Smooth muscle cell (in vitro differentiated cells): ENCODE results near the gene USP24. TPM values are rescaled to one million over a fixed set of nuclear protein-coding genes. Genes with fewer than 3 reads are reported as not detected.

ENCODE experiments used
- DNase-seq: peaks from one replicate; lab custom pipeline; 2025; ENCODE audit not compliant: unreplicated experiment; lab: John Stamatoyannopoulos, UW
- H2AFZ ChIP-seq: fragments of 200-600 bp; sonication (generic); 2 replicates; pipeline ENCODE4 v1.6.0; 2016; ENCODE audit warnings: antibody characterized with exemption, low read depth, mild to moderate bottlenecking
- H3F3A ChIP-seq: fragments of 200-600 bp; sonication (generic); 2 replicates; pipeline ENCODE4 v1.6.0; 2017; ENCODE audit warnings: antibody characterized with exemption, low read depth
- H3K27ac ChIP-seq: fragments of 200-600 bp; sonication (generic); 2 replicates; pipeline ENCODE4 v1.5.1; 2016; ENCODE audit warnings: low read depth, mild to moderate bottlenecking
- H3K27me3 ChIP-seq: fragments of 200-600 bp; sonication (generic); 2 replicates; pipeline ENCODE4 v1.6.1; 2016; ENCODE audit warnings: low read depth, mild to moderate bottlenecking
- H3K36me3 ChIP-seq: fragments of 200-600 bp; sonication (generic); 2 replicates; pipeline ENCODE4 v1.5.1; 2016; ENCODE audit warnings: low read depth
- H3K4me1 ChIP-seq: fragments of 200-600 bp; sonication (generic); 2 replicates; pipeline ENCODE4 v1.5.1; 2016; ENCODE audit warnings: low read depth
- H3K4me2 ChIP-seq: fragments of 200-600 bp; sonication (generic); 2 replicates; pipeline ENCODE4 v1.6.0; 2016; ENCODE audit warnings: mild to moderate bottlenecking
- H3K4me3 ChIP-seq: fragments of 200-600 bp; sonication (generic); 2 replicates; pipeline ENCODE4 v1.5.1; 2016; ENCODE audit warnings: mild to moderate bottlenecking
- H3K79me2 ChIP-seq: fragments of 200-600 bp; sonication (generic); 2 replicates; pipeline ENCODE4 v1.6.0; 2016; ENCODE audit warnings: low read depth, mild to moderate bottlenecking
- H3K9ac ChIP-seq: fragments of 200-600 bp; sonication (generic); 2 replicates; pipeline ENCODE4 v1.6.0; 2016; ENCODE audit warnings: low read depth
- H3K9me3 ChIP-seq: fragments of 200-600 bp; sonication (generic); replicated peaks from 2 replicates; pipeline ENCODE4 v1.5.1; 2016; ENCODE audit warnings: low read depth
- H4K20me1 ChIP-seq: fragments of 200-600 bp; sonication (generic); 2 replicates; pipeline ENCODE4 v1.6.0; 2016; ENCODE audit warnings: low read depth
- WGBS: methylation state at CpG from one replicate; pipeline ENCODE4 v1.1.7; 2016; ENCODE audit warnings: low lambda C conversion rate; 5-methylcytosine and 5-hydroxymethylcytosine counted together
- polyA plus RNA-seq: library from polyadenylated mRNA; unstranded; fragments of >200 nt; fragmentation: Nextera tagmentation; extraction: Ambion mirVana; gene quantifications from 2 replicates; pipeline ENCODE4 v1.2.1, GENCODE V29; 2016
- total RNA-seq: library from RNA; depleted of rRNA; stranded (reverse); fragments of >200 nt; gene quantifications from 2 replicates; pipeline ENCODE4 v1.2.3, GENCODE V29; 2014
- TF ChIP-seq, protein P1 (sequence below): fragments of 200-600 bp; sonication (generic); IDR thresholded peaks from 2 replicates; pipeline ENCODE4 v1.5.1; 2017; ENCODE audit warnings: borderline replicate concordance, mild to moderate bottlenecking, antibody characterized with exemption; ENCODE audit not compliant: insufficient read depth, poor library complexity, severe bottlenecking

USP24 gene
- total and polyA plus RNA-seq, 2 experiments from 2014 or later = 3.6 to 25.9 TPM

DNA sequence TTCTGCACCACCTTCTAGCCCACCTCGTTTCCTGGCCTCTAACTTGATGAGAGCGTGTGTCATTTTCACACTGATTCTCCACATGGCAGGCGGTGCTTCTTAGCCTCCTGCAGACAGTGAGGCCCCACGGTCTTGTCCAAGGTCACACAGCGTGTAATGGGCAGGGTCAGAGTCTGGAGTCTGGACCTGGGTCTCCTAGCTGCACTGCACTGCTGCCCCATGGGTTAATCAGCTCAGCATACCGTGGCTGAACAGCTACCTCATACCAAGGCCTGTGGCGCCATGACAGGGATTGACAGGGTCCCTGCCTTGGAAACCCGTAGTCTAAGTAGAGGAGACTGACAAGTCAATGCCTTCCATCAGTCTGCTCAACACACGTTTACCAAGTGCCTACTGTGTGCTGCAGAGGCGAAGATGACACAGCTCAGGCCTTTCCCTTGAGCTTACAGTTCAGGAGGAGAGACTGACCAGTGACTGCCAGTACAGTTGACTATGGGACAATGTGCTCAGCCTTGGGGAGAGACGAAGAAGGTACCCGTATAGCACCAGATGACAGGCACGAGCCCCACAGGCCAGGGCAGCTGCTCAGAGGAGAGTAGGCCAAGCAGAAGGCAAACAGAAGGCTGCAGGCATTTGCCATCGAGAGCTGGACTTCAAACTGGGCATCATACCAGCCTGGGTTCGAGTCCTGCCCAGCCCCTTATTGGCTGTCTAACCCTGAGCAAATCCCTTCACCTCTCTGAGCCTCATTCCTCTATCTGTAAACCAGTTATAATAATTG is 170.4 kb downstream of the USP24 start:
- H3K4me2 ChIP-seq = no peak overlapping the region
- no peaks in the 10 kb centered on the region for H3K79me2 ChIP-seq
- H3K27me3 ChIP-seq = peaks cover 31% of the 10 kb centered on the region
- H4K20me1 ChIP-seq = no peaks in the 10 kb centered on the region
- no peak overlapping the region for H3K27ac ChIP-seq
- H3F3A ChIP-seq = no peaks in the 10 kb centered on the region
- TF ChIP-seq, protein P1, sequence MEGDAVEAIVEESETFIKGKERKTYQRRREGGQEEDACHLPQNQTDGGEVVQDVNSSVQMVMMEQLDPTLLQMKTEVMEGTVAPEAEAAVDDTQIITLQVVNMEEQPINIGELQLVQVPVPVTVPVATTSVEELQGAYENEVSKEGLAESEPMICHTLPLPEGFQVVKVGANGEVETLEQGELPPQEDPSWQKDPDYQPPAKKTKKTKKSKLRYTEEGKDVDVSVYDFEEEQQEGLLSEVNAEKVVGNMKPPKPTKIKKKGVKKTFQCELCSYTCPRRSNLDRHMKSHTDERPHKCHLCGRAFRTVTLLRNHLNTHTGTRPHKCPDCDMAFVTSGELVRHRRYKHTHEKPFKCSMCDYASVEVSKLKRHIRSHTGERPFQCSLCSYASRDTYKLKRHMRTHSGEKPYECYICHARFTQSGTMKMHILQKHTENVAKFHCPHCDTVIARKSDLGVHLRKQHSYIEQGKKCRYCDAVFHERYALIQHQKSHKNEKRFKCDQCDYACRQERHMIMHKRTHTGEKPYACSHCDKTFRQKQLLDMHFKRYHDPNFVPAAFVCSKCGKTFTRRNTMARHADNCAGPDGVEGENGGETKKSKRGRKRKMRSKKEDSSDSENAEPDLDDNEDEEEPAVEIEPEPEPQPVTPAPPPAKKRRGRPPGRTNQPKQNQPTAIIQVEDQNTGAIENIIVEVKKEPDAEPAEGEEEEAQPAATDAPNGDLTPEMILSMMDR = no peak
- H3K4me1 ChIP-seq = peaks cover 8% of the 10 kb centered on the region
- no peak overlapping the region for H3K9ac ChIP-seq
- no peaks in the 10 kb centered on the region for H3K9me3 ChIP-seq
- DNase-seq = no peak
- 94% methylated on average over 15 of the region's 15 CpGs for WGBS
- H3K36me3 ChIP-seq = no peaks in the 10 kb centered on the region
- H3K4me3 ChIP-seq = no peak overlapping the region
- no peak overlapping the region for H2AFZ ChIP-seq

DNA sequence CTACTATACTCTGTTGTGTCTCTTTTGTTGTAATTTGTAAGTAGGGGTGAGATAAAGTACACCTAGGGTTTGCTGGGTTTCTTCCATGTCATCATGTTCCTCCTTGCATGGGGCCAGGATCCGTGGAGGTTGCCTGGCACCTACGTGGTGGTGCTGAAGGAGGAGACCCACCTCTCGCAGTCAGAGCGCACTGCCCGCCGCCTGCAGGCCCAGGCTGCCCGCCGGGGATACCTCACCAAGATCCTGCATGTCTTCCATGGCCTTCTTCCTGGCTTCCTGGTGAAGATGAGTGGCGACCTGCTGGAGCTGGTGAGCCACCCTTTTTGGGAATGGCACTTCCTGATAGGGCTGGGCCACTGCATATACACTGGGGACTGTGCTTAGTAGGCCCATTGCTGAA is 171.4 kb downstream of the USP24 start:
- peaks cover 42% of the 10 kb centered on the region for H3K27me3 ChIP-seq
- WGBS = 97% methylated on average over 9 of the region's 9 CpGs
- H3K27ac ChIP-seq = no peak overlapping the region
- H3K4me1 ChIP-seq = peaks cover 11% of the 10 kb centered on the region
- H3K4me2 ChIP-seq = no peak overlapping the region
- H3K79me2 ChIP-seq = no peaks in the 10 kb centered on the region
- H3K36me3 ChIP-seq = no peaks in the 10 kb centered on the region
- no peak overlapping the region for H2AFZ ChIP-seq
- H3K4me3 ChIP-seq = no peak overlapping the region
- TF ChIP-seq, protein P1 = no peak
- H3F3A ChIP-seq = no peaks in the 10 kb centered on the region
- H3K9ac ChIP-seq = no peak overlapping the region
- DNase-seq = no peak
- H4K20me1 ChIP-seq = no peaks in the 10 kb centered on the region
- H3K9me3 ChIP-seq = no peaks in the 10 kb centered on the region

DNA sequence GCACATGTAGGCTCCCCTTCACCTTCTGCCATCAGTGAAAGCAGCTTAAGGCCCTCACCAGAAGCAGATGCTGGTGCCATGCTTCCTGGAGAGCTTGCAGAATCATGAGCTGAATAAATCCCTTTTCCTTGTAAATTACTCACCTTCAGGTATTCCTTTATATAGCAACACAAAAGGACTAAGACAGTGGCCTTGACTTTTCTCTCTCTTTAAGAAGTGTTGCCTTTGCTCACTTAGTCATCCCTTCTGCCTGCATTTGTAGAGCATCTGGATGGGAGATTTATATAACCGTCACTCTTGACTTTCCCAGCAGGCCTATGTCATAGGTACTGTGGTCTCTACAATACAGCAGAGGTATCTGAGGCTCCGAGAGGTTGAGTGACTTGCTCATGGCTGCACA is 172.2 kb downstream of the USP24 start:
- no peak for DNase-seq
- TF ChIP-seq, protein P1 = no peak
- H3K27me3 ChIP-seq = peaks cover 49% of the 10 kb centered on the region
- H3K36me3 ChIP-seq = no peaks in the 10 kb centered on the region
- H3F3A ChIP-seq = no peaks in the 10 kb centered on the region
- WGBS = 82% methylated on average over 2 of the region's 2 CpGs
- H3K79me2 ChIP-seq = no peaks in the 10 kb centered on the region
- no peak overlapping the region for H2AFZ ChIP-seq
- no peak overlapping the region for H3K27ac ChIP-seq
- no peak overlapping the region for H3K4me2 ChIP-seq
- no peak overlapping the region for H3K4me3 ChIP-seq
- no peaks in the 10 kb centered on the region for H4K20me1 ChIP-seq
- H3K9ac ChIP-seq = no peak overlapping the region
- H3K9me3 ChIP-seq = no peaks in the 10 kb centered on the region
- peaks cover 11% of the 10 kb centered on the region for H3K4me1 ChIP-seq

DNA sequence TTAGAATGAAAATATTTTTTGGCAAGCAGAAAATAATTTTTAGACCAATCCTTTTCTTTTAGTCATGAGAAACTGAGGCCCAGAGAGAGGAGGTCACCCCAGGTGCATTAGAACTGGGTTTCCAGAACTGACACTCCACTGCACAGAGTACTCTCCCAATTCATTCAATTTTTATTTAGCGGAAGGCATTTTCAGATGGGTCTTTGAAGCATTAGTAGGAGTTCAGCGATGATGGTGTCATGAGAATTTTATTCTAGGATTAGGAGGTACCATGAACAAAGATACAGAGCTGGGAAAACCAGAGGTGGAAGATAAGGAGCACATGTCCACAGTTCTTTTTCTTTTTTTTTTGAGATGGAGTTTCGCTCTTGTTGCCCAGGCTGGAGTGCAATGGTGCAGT is 173.6 kb downstream of the USP24 start:
- peaks cover 62% of the 10 kb centered on the region for H3K27me3 ChIP-seq
- H3F3A ChIP-seq = no peaks in the 10 kb centered on the region
- no peaks in the 10 kb centered on the region for H4K20me1 ChIP-seq
- no peaks in the 10 kb centered on the region for H3K79me2 ChIP-seq
- no peak overlapping the region for H3K27ac ChIP-seq
- peaks cover 11% of the 10 kb centered on the region for H3K4me1 ChIP-seq
- WGBS = 85% methylated on average over 3 of the region's 3 CpGs
- DNase-seq = no peak
- TF ChIP-seq, protein P1 = no peak
- no peak overlapping the region for H3K4me2 ChIP-seq
- no peaks in the 10 kb centered on the region for H3K9me3 ChIP-seq
- no peaks in the 10 kb centered on the region for H3K36me3 ChIP-seq
- no peak overlapping the region for H2AFZ ChIP-seq
- H3K9ac ChIP-seq = no peak overlapping the region
- H3K4me3 ChIP-seq = peak overlapping the region; percentile 46
